Stimulated activated CD4-positive, alpha-beta T cell treated with anti-CD3 and anti-CD28 coated beads, Interleukin-2, amount 100 ng/mL, for 4 hours (primary cell): ENCODE measurements around the gene LGALS9.
"Not testable (repeated sequence)": the region's sequence is repeated elsewhere in the genome, so short reads cannot be mapped to it uniquely, and the experiment has no call there.

Experiments used
- DNase-seq: peaks from one replicate; pipeline ENCODE4 v3.0.0-alpha.2; 2020; ENCODE audit warnings: low read depth

LGALS9 gene

DNA sequence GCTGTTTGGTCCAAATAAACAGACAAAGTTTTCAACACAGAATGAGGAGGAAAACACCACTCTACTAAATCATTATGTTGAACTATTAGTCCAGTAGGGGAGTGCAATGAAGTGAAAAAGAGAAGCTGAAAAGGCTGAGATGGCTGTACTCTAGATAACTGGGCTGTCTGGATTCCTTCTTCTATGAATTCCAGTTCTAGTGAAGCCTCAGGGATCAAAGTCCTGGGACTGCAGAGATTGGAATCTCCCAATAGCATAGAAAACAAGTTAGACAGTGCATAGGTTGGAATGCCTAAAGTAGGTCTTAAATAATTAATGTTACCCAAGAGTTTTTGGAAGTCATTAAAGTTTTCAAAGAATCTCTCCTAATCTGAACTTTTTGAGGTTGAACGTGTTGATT is 59.9 kb downstream of the LGALS9 start:
- no peak for DNase-seq

DNA sequence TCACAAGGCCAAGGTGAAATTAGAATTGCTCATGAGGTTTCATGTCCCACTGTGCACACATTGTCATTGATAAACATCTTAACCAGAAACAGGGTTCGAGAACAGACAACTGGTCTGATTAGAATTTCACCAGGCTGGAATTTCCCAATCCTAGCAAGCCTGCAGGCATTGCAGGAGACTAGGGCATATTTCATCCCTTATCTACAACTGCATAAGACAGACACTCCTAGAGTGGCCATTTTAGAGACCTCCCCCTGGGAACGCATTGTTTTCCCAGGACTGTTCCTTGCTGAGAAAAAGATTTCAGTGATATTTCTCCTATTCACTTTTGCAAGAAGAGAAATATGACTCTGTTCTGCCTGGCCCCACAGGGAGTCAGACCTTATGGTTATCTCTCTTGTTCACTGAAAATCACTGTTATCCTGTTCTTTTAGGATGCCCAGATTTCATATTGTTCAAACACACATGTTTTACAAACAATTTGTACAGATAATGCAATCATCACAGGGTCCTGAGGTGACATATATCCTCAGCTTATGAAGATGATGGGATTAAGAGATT is 64.3 kb downstream of the LGALS9 start:
- not testable (repeated sequence) for DNase-seq
